H1 (cell line): ENCODE results near the gene PLAU. TPM values are rescaled to one million over a fixed set of nuclear protein-coding genes. Genes with fewer than 3 reads are reported as not detected.

Experiments
- ASH2L ChIP-seq: fragments of 200-600, 300-600 bp; sonication (generic); IDR thresholded peaks from one replicate; pipeline ENCODE4 v1.7.1; 2017; ENCODE audit warnings: low read length
- CHD7 ChIP-seq: fragments of 300-600 bp; sonication (generic); IDR thresholded peaks from 2 replicates; pipeline ENCODE4 v1.7.1; 2012; ENCODE audit warnings: low read length, moderate library complexity, mild to moderate bottlenecking, inconsistent platforms; ENCODE audit not compliant: insufficient replicate concordance
- CTBP2 ChIP-seq: IDR thresholded peaks from 2 replicates; pipeline ENCODE4 v1.7.0; 2011; ENCODE audit warnings: borderline replicate concordance, mild to moderate bottlenecking, moderate library complexity, mixed read lengths, low read length; ENCODE audit not compliant: insufficient read depth, insufficient read length
- HDAC2 ChIP-seq, 2 experiments: fragments of 300-600 bp in 1 of 2; sonication (generic) in 1 of 2; IDR thresholded peaks; 2 replicates each; pipeline ENCODE4 v1.6.1; 2011 to 2012; ENCODE audit warnings: low read depth in 2 of 2, low read length in 2 of 2, mild to moderate bottlenecking in 2 of 2, moderate library complexity in 2 of 2, borderline replicate concordance in 1 of 2, inconsistent platforms in 1 of 2
- HDAC6 ChIP-seq: IDR thresholded peaks from one replicate; pipeline ENCODE4 v1.7.1; 2012; ENCODE audit warnings: low read depth, mild to moderate bottlenecking, inconsistent platforms, low read length, moderate library complexity
- JUN ChIP-seq: IDR thresholded peaks from 2 replicates; pipeline ENCODE4 v1.6.1; 2011; ENCODE audit warnings: low read depth, mild to moderate bottlenecking, improper control_type of control experiment, low read length
- POLR2A ChIP-seq, 2 experiments: IDR thresholded peaks; 1 replicate in 1 of 2; 2 replicates in 1 of 2; pipeline ENCODE4 v1.6.1; 2011; ENCODE audit warnings: low read depth in 2 of 2, low read length in 2 of 2, mild to moderate bottlenecking in 2 of 2; ENCODE audit errors: control extremely low read depth in 1 of 2
- POLR2AphosphoS5 ChIP-seq: IDR thresholded peaks from 2 replicates; pipeline ENCODE4 v1.6.1; 2011; ENCODE audit warnings: low read depth, low read length
- SAP30 ChIP-seq: fragments of 300-600 bp; sonication (generic); IDR thresholded peaks from 2 replicates; pipeline ENCODE4 v1.7.1; 2012; ENCODE audit warnings: low read length, moderate library complexity, mild to moderate bottlenecking, inconsistent platforms; ENCODE audit not compliant: insufficient read depth, insufficient replicate concordance
- TEAD4 ChIP-seq: IDR thresholded peaks from 2 replicates; pipeline ENCODE4 v1.6.1; 2012; ENCODE audit warnings: low read depth, low read length, inconsistent platforms, mixed read lengths
- polyA plus RNA-seq, 7 experiments: library from polyadenylated mRNA; depleted of rRNA in 3 of 7; stranded (reverse) in 5 of 7; unstranded in 2 of 7; fragments of >200 nt in 5 of 7; fragments of 200-250 nt in 2 of 7; gene quantifications; 1 replicate in 5 of 7; 2 replicates in 1 of 7; 4 replicates in 1 of 7; pipeline versions ENCODE4 v1.2.1 to v1.2.3, GENCODE V29; 2011 to 2013; ENCODE audit warnings: missing spikeins in 2 of 7, mixed read lengths in 2 of 7
- total RNA-seq: library from RNA; stranded (reverse); fragmentation: NEBNext Ultra II Directional; extraction: Animal tissue kit (Norgen Biotek cat#: 25700); gene quantifications from 2 replicates; pipeline ENCODE4 v1.2.1, GENCODE V29; 2021

Gene PLAU
- total and polyA plus RNA-seq, 2 of the 8 experiments (the other 6 are each of a cell fraction or from before 2014, with no cell fraction given): 16.2 to 26.1 TPM

- no peak for TF ChIP-seq CTBP2
- no peak for TF ChIP-seq JUN
- no peak for TF ChIP-seq CHD7
- no peak; the same call in 1 of the 2 replicates for TF ChIP-seq POLR2AphosphoS5
- peak in 1 of 2 experiments; percentile 52; a peak in 1 of 4 replicates for TF ChIP-seq HDAC2 (IDR thresholded peaks at IDR 0.05; ENCODE audit: borderline replicate concordance in 1 of 2, low read depth in 2 of 2, low read length in 2 of 2)
- TF ChIP-seq ASH2L: peak; percentile 98
- TF ChIP-seq POLR2A (IDR thresholded peaks at IDR 0.05; ENCODE audit: control extremely low read depth in 1 of 2, low read depth in 2 of 2, low read length in 2 of 2): peak in 1 of 2 experiments; percentile 51; a peak in 2 of 3 replicates
- TF ChIP-seq HDAC6: no peak
- TF ChIP-seq SAP30: no peak
- no peak for TF ChIP-seq TEAD4
Observed at GRCh38 chr10:73910764-73911552, at the start of gene PLAU (continued).
